Rectal smooth muscle tissue (tissue), 1 donor: ENCODE data around the gene PAQR9.

Experiments used
- H3K27ac ChIP-seq: one replicate; pipeline ENCODE4 v1.7.0; 2013; ENCODE audit warnings: low read depth, low read length, inconsistent platforms
- H3K27me3 ChIP-seq: one replicate; pipeline ENCODE4 v1.7.0; 2013; ENCODE audit warnings: low read length; ENCODE audit not compliant: control insufficient read depth, insufficient read depth
- H3K36me3 ChIP-seq: one replicate; pipeline ENCODE4 v1.7.0; 2013; ENCODE audit warnings: low read length; ENCODE audit not compliant: control insufficient read depth, insufficient read depth
- H3K4me1 ChIP-seq: one replicate; pipeline ENCODE4 v1.7.0; 2013; ENCODE audit warnings: low read length; ENCODE audit not compliant: control insufficient read depth, insufficient read depth
- H3K4me3 ChIP-seq: one replicate; pipeline ENCODE4 v1.7.0; 2013; ENCODE audit warnings: low read length
- H3K9ac ChIP-seq: one replicate; pipeline ENCODE4 v1.7.0; 2013; ENCODE audit warnings: low read length

The PAQR9 gene

DNA sequence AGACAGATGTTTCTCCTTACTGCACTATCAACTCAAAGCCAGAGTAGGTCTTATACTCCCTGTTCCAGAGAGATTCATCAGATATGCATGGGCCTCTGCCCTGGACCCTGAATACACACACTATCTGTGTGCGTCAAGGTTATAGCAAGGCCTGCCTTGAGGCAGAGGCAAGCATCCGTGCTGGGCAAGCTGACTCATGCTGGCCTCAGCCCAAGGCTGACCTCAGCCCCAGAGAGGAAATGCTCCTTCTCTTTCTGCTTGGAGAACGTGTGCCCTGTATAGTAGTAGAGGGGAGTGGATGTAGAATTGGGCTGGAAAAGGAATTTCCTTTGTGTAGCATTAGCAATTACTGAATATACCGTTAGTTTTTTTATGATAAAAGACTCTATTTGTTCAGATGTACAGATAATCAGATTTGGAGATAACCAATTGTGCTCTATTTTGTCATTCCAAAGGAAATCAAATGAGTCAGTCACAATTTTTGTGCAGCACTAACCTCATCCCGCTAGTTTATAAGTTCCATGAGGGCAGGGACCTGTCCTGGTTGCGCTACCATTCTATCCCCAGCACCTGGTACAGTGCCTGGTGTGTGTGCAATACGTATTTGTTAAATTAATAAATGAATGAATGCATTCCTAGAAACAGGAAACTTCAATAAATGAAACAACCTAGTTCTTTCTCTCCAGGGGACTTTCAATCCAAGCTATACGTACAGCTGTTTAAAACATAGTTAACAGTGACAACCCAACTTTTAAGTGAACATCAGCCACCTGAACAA lies 13.3 kb upstream of the PAQR9 start:
- Histone ChIP-seq H3K4me3 (no peak overlapping the region), H3K36me3 (no peaks in the 10 kb centered on the region), H3K27ac (no peak overlapping the region), H3K27me3 (no peaks in the 10 kb centered on the region), H3K9ac (no peak overlapping the region), H3K4me1 (no peaks in the 10 kb centered on the region)

DNA sequence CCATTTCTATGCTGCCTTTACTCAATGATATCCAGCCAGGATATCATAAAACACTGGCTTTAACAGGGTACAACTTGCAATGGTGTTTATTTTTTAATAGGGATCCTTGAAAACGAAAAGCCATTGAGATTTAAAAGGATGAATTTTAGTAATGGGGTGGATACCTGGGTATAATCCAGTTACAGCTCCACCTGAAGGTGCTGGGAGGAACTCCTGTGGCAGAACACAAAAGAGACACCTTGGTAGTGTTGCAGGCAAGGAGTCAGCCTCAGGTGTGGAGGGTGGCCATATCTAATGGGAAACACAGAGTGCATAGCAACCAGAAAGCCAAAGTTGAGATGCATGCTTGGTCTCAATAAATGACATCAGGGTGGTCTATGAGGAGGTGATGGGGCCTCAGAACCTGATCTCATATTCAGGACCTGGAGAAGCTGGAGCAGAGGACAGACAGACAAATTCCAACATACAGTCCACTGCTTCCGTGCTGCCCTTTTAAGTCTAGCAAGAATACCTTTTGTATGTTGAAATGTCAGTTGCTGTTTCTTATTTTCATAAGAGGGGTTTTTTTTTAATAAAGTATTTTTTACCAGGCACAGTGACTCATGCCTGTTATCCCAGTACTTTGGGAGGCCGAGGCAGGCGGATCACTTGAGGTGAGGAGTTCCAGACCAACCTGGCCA lies 12.0 kb upstream of the PAQR9 start:
- Histone ChIP-seq H3K27me3 (no peaks in the 10 kb centered on the region), H3K9ac (no peak overlapping the region), H3K4me3 (no peak overlapping the region), H3K27ac (no peak overlapping the region), H3K4me1 (no peaks in the 10 kb centered on the region), H3K36me3 (no peaks in the 10 kb centered on the region)

DNA sequence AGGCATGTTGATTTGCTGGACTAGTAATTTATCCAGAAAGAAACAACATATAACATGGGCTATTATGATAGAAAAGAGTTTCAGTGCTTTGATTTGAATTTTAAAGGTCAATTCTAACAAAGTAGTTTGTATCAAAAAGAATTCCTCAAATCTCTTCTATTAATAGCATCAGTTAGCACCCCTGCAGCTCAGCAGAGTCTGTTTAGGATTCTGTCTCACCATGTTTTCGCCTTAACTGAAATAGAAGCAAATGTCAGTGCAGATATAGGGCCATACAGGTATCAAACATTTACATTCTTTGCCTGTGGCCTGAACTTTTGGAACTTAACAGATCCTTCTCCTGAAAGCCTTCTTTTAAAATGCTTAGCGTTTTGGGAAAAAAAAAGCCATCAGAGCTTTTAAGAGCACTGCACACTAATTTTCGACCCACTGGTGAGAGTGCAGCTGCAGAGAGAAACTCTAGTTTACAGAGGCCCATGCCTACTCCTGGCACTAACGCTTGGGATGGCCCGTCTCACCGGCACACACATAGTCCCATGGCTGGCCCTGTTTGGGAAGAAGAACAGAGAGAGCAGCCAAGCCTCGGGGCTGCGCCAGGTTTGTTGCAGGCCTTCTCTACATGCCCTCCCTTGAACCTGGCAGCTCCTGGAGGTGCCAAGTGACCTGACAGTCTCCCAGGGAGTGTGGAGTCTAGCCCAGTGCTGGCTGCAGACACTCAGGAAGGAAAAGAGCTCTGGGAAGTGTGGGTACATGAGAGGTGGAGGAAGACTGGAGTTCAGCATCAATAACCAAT lies 9.9 kb upstream of the PAQR9 start:
- Histone ChIP-seq H3K36me3 (no peaks in the 10 kb centered on the region), H3K9ac (no peak overlapping the region), H3K4me1 (no peaks in the 10 kb centered on the region), H3K27ac (no peak overlapping the region), H3K27me3 (no peaks in the 10 kb centered on the region), H3K4me3 (no peak overlapping the region)

DNA sequence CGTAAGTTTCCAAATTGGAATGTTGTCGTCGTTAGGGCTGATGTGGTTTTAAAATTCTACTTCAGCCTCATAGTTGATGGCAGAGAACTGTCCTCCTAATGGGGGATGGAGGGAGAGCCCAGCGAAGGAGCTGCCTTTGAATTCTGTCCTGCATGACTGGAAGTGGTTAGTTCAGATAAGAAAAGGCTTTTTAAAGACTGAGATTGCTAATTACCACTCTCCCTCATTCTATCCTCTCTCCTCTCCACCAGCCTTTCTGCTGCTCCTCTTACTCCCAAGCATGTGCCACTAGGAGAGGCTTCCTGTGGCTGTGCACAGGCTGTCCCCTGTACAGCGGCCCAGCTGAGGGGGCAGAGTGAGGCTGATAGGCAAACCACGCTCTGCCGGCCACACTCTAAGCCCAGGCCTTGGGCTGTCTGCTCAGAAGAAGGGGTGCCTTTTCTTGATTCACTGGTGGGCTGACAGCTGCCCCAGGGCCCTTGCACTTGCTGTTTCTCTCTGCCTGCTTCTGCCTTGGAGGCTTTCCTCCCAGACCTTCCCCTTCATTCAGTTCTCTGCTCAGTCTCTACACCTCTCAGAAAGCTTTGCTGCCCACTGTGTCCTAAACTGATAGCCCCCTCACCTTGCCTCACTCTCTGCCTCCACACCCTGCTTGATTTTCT lies 8.7 kb upstream of the PAQR9 start:
- no peaks in the 10 kb centered on the region for H3K4me1 ChIP-seq
- no peaks in the 10 kb centered on the region for H3K27me3 ChIP-seq
- H3K9ac ChIP-seq, result no peak overlapping the region
- H3K27ac ChIP-seq, result no peak overlapping the region
- H3K4me3 ChIP-seq, result no peak overlapping the region
- H3K36me3 ChIP-seq, result no peaks in the 10 kb centered on the region

DNA sequence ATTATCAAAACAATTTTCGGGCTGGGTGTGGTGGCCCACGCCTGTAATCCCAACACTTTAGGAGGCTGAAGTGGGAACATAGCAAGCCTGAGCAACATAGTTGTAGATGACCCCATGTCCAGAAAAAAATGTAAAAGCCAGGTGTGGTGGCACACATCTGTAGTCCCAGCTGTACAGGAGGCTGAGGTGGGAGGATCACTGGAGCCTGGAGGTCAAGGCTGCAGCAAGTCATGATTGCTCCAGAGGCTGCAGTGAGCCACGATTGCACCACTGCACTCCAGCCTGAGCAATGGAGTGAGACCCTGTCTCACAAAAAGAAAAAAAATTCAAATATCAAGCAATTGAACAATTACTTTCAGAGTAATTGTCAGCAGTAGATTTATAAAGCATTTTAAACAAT lies 8.0 kb upstream of the PAQR9 start:
- H3K9ac ChIP-seq, result no peak overlapping the region
- H3K36me3 ChIP-seq, result no peaks in the 10 kb centered on the region
- no peak overlapping the region for H3K27ac ChIP-seq
- no peaks in the 10 kb centered on the region for H3K4me1 ChIP-seq
- H3K4me3 ChIP-seq, result no peak overlapping the region
- H3K27me3 ChIP-seq, result no peaks in the 10 kb centered on the region

DNA sequence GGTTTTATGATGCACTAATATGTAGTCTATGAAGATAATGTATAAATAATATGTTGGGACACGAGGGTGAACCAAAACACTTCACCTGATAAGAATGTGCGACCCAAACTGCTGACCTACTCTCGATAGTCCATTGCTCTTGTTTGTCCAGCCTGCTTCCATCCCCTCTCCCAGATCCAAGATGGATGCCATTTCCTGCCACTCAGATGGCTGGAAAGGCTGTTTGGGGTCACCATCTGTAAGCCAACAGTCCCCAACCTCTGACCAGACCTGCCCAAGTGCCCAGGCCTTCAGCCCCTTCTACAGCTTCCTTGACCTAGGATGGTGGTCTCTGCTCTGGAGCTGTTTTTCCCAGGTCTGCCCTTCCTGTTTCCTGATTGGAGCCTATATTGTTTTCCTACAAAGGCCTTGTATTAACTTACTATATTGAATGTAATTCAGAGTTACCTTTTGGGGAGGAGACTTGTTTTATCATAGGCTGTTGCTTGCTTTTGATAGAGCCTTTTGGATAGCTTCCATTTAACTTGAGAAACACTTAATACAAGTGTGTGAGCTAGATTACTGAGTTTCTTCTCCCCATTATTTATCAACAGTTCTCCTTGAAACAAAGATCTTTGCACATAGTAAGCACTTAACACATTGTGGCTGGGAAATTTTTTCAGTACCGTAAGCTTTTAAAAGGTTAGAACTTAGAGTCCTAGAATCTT lies 5.0 kb upstream of the PAQR9 start:
- no peak overlapping the region for H3K27ac ChIP-seq
- H3K9ac ChIP-seq, result no peak overlapping the region
- no peak overlapping the region for H3K4me3 ChIP-seq
- H3K27me3 ChIP-seq, result peaks cover 4% of the 10 kb centered on the region
- H3K4me1 ChIP-seq, result no peaks in the 10 kb centered on the region
- H3K36me3 ChIP-seq, result no peaks in the 10 kb centered on the region

DNA sequence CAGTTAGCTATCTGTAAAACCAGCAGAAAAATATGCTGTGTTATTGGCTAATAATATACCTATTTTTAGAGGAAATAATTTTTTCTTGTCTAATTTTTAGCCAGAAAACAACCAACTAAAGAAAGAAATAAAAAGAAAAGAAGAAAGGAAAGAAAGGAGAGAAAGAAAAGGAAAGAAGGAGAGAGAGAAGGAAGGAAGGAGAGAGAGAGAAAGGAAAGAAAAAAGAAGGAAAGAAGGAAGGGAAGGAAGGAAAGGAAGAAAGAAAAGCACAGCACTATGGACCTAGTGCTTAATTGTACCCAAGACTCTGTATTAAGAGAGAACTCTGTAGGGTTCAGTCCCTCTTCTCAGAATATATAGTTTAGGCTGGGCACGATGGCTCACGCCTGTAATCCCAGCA lies 3.3 kb upstream of the PAQR9 start:
- no peaks in the 10 kb centered on the region for H3K4me1 ChIP-seq

DNA sequence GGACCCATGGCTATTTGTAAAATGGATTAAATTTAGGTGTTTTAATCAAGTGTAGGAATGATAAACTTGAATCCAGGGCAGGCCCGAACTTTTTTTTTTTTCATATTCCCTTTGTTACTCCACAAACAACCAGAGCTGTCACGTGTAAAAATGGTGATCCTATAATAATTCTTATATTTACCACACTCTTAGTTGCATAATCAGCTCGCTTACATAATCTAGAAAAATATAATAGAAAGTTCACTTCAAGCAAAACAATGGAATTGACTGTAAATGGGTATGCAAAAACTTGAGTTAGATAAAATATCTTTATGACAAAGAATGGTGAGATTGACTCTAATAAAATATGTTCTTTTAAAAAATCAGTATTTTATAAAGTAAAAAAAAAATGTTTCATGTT lies 2.1 kb upstream of the PAQR9 start:
- Histone ChIP-seq H3K27me3 (peaks cover 16% of the 10 kb centered on the region), H3K9ac (no peak overlapping the region), H3K4me3 (no peak overlapping the region), H3K4me1 (no peaks in the 10 kb centered on the region), H3K27ac (no peak overlapping the region), H3K36me3 (no peaks in the 10 kb centered on the region)

More for the DNA sequence above, 3.3 kb upstream of the PAQR9 start:
- H3K27ac ChIP-seq, result no peak overlapping the region
- H3K36me3 ChIP-seq, result no peaks in the 10 kb centered on the region
- H3K9ac ChIP-seq, result no peak overlapping the region
- H3K27me3 ChIP-seq, result peaks cover 14% of the 10 kb centered on the region
- H3K4me3 ChIP-seq, result no peak overlapping the region

DNA sequence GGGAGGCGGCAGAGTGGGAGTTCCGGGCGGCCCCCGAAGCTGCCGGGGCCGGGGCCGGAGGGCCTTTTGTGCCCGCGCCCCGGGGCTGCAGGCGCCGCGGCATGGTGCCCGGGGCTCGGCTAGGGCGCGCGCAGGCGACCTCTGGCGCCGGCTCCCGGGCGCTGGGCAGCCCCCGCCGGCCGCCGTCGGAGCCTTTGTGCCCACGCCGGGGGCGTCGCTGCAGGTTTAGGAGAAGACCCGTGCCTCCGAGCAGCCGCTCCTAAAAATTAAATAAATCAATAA lies 299 bp downstream of the PAQR9 start:
- H3K27me3 ChIP-seq, result peaks cover 21% of the 10 kb centered on the region
- H3K36me3 ChIP-seq, result no peaks in the 10 kb centered on the region
- H3K9ac ChIP-seq, result no peak overlapping the region
- no peaks in the 10 kb centered on the region for H3K4me1 ChIP-seq
- peak overlapping the region; percentile 44 for H3K4me3 ChIP-seq
- H3K27ac ChIP-seq, result no peak overlapping the region

DNA sequence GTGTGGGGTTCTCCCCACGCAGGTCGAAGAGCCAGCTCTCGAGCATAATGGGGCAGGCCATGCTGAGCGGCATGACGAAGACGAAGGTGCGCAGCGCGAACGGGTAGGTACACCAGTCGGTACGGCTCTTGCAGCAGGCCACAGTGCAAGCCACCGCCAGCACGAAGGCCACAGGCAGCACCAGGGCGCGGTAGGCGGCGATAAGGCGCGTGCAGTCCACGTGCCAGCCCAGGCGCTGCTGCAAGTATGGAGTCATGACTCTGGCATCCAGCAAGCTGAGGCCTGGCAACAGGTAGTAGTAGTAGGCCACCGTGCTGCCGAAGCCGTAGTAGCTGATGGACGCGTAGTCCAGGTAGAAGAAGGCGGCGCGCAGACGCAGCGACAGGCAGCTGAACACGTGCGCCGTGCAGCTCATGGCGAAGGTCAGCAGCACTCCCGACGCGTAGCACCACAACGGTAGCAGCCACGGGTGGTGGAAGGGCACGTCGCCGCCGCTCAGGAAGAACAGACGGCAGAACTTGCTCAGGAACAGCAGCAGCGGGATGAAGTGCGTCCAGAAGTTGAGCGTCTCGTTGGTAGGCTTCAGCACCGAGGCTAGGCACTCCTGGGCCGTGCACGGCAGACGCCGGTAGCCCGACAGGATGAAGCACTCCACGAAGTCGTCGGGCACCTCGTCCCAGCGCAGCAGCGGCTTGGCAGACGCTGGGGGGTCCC lies 797 bp downstream of the PAQR9 start:
- no peak overlapping the region for H3K27ac ChIP-seq
- no peak overlapping the region for H3K9ac ChIP-seq
- no peaks in the 10 kb centered on the region for H3K4me1 ChIP-seq
- H3K27me3 ChIP-seq, result peaks cover 21% of the 10 kb centered on the region
- H3K4me3 ChIP-seq, result no peak overlapping the region
- H3K36me3 ChIP-seq, result no peaks in the 10 kb centered on the region

DNA sequence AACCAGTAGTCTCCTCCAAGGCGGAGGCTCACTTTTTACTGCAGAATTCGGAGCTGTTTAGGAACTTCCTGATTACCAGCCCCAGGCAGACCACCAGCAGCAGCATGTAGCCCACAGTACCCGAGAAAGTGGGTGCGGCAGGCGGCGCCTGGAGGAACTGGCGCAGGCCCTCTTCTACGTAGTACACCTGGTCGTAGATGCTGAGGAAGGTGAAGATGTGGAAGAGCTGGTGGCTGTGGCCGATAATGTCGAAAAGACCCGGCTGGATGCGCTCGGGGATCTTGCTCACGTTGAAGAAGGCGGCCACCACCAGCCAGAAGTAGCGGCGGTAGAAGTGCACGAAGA lies 1.3 kb downstream of the PAQR9 start:
- Histone ChIP-seq H3K9ac (no peak overlapping the region), H3K4me3 (no peak overlapping the region), H3K36me3 (no peaks in the 10 kb centered on the region), H3K27me3 (peaks cover 21% of the 10 kb centered on the region), H3K27ac (no peak overlapping the region), H3K4me1 (no peaks in the 10 kb centered on the region)
